Measurements from ENCODE around the gene NAB1. TPM values are rescaled to one million over a fixed set of nuclear protein-coding genes. Genes with fewer than 3 reads are reported as not detected.

The NAB1 gene
- polyA plus RNA-seq, 1 of the 3 experiments (the other 2 are of a cell fraction) = 9.7 TPM

- Histone ChIP-seq H3K4me3 (ENCODE audit: low read depth in 2 of 2, low read length in 1 of 2) (no peak overlapping the region), H4K20me1 (ENCODE audit: insufficient read depth) (no peaks in the 10 kb centered on the region), H3K4me1 (ENCODE audit: control insufficient read depth in 1 of 2, insufficient read depth in 2 of 2, low read depth in 1 of 2, low read length in 1 of 2) (peaks cover 4% of the 10 kb centered on the region in 2 experiments; a peak in 1 of 4 replicates), H3K9ac (no peak overlapping the region), H2AFZ (ENCODE audit: low read depth) (no peak overlapping the region), H3K36me3 (replicated peaks in 1 of 2; ENCODE audit: control insufficient read depth in 1 of 2, insufficient read depth in 2 of 2, low read length in 1 of 2) (no peaks in the 10 kb centered on the region), H3K9me3 (0 out of 2 replicates have a peak, but pooled peaks cover 3% of the 10 kb centered on the region), H3F3A (replicated peaks; ENCODE audit: insufficient read depth) (peaks cover 4% of the 10 kb centered on the region), H3K9me2 (no peaks in the 10 kb centered on the region), H3K79me2 (ENCODE audit: insufficient read depth) (no peaks in the 10 kb centered on the region), H3K4me2 (no peak overlapping the region), H3K27ac (ENCODE audit: low read depth in 2 of 2, low read length in 1 of 2) (no peak overlapping the region), H3K27me3 (ENCODE audit: insufficient read depth) (no peaks in the 10 kb centered on the region)
- no peak for DNase-seq
- WGBS (ENCODE audit: low lambda C conversion rate) = 88% methylated on average over 7 of the region's 7 CpGs
- TF ChIP-seq SMC3 (IDR thresholded peaks at IDR 0.05; ENCODE audit: low read depth, low read length) (no peak), RAD21 (IDR thresholded peaks at IDR 0.05; ENCODE audit: low read length) (no peak), RCOR1 (IDR thresholded peaks at IDR 0.05; ENCODE audit: low read length) (no peak), FOSL2 (IDR thresholded peaks at IDR 0.05; ENCODE audit: borderline replicate concordance, low read depth) (no peak)
- ChIA-PET POLR2A (interaction anchor here (1.5 to 1.6 kb wide), 2 partner anchors 19 to 21 kb away, joined by 3 to 4 read pairs; no protein-coding TSS in a partner anchor), CTCF (interaction anchor here (0.9 to 1.7 kb wide), 4 partner anchors 27 to 175 kb away, joined by 3 to 4 read pairs (median 3); no protein-coding TSS in a partner anchor)
Measured at GRCh38 chr2:190628591-190629319, 20.1 kb upstream of the NAB1 start.

DNA sequence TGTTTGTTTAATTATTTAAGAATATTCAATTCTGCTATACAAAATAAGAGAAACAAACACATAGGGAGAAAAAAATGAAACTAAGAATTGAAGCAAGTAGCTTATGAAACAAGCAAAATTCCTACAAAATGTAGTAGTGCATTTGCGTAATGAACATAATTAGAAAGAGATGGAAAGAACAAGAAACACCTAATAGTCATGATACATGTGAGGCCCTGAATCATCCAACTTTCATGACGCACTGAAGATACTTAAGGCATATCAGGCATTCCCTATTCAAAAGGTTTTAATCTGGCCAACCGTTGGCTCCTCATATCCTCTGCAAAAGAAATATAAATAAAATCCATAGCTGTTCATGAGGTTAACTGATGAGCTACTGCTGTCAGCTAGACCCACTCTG lies 14.5 kb upstream of the NAB1 start:
- ChIA-PET POLR2A (no interaction called here), CTCF (interaction anchor here (1.2 to 1.5 kb wide), 2 partner anchors 10 to 147 kb away, joined by 3 read pairs; no protein-coding TSS in a partner anchor)
- no peak for DNase-seq
- Histone ChIP-seq H4K20me1 (ENCODE audit: insufficient read depth) (no peaks in the 10 kb centered on the region), H3K4me3 (ENCODE audit: low read depth in 2 of 2, low read length in 1 of 2) (no peak overlapping the region), H2AFZ (ENCODE audit: low read depth) (no peak overlapping the region), H3K4me2 (no peak overlapping the region), H3K36me3 (replicated peaks in 1 of 2; ENCODE audit: control insufficient read depth in 1 of 2, insufficient read depth in 2 of 2, low read length in 1 of 2) (no peaks in the 10 kb centered on the region), H3K79me2 (ENCODE audit: insufficient read depth) (no peaks in the 10 kb centered on the region), H3K27ac (ENCODE audit: low read depth in 2 of 2, low read length in 1 of 2) (no peak overlapping the region), H3F3A (replicated peaks; ENCODE audit: insufficient read depth) (peaks cover 18% of the 10 kb centered on the region), H3K9me3 (no peaks in the 10 kb centered on the region), H3K4me1 (ENCODE audit: control insufficient read depth in 1 of 2, insufficient read depth in 2 of 2, low read depth in 1 of 2, low read length in 1 of 2) (peaks cover 12 to 15% of the 10 kb centered on the region in 2 experiments), H3K9ac (no peak overlapping the region), H3K27me3 (ENCODE audit: insufficient read depth) (no peaks in the 10 kb centered on the region), H3K9me2 (no peaks in the 10 kb centered on the region)
- TF ChIP-seq IRF3 (IDR thresholded peaks at IDR 0.05; ENCODE audit: low read depth, low read length) (no peak), ELF1 (IDR thresholded peaks at IDR 0.05) (no peak), EZH2phosphoT487 (IDR thresholded peaks at IDR 0.05; ENCODE audit: borderline replicate concordance, low read depth) (no peak), FOXJ3 (CRISPR knock-in tag; IDR thresholded peaks at IDR 0.05) (no peak), EP300 (IDR thresholded peaks at IDR 0.05; ENCODE audit: borderline replicate concordance in 1 of 2, low read depth in 1 of 2, low read length in 1 of 2) (no peak), POLR2AphosphoS5 (IDR thresholded peaks at IDR 0.05; ENCODE audit: low read depth, low read length) (no peak), FOXM1 (IDR thresholded peaks at IDR 0.05; ENCODE audit: low read depth) (no peak), JUND (IDR thresholded peaks at IDR 0.05) (no peak), TEAD4 (IDR thresholded peaks at IDR 0.05; ENCODE audit: borderline replicate concordance, insufficient read depth) (no peak), CHD2 (IDR thresholded peaks at IDR 0.05; ENCODE audit: low read length, partially characterized antibody) (no peak), FOSL2 (IDR thresholded peaks at IDR 0.05; ENCODE audit: borderline replicate concordance, low read depth) (no peak), NRF1 (IDR thresholded peaks at IDR 0.05; ENCODE audit: low read depth, low read length) (no peak)
- TF ChIP-seq, protein P1, sequence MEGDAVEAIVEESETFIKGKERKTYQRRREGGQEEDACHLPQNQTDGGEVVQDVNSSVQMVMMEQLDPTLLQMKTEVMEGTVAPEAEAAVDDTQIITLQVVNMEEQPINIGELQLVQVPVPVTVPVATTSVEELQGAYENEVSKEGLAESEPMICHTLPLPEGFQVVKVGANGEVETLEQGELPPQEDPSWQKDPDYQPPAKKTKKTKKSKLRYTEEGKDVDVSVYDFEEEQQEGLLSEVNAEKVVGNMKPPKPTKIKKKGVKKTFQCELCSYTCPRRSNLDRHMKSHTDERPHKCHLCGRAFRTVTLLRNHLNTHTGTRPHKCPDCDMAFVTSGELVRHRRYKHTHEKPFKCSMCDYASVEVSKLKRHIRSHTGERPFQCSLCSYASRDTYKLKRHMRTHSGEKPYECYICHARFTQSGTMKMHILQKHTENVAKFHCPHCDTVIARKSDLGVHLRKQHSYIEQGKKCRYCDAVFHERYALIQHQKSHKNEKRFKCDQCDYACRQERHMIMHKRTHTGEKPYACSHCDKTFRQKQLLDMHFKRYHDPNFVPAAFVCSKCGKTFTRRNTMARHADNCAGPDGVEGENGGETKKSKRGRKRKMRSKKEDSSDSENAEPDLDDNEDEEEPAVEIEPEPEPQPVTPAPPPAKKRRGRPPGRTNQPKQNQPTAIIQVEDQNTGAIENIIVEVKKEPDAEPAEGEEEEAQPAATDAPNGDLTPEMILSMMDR (IDR thresholded peaks at IDR 0.05) = no peak
- TF ChIP-seq, protein P2, sequence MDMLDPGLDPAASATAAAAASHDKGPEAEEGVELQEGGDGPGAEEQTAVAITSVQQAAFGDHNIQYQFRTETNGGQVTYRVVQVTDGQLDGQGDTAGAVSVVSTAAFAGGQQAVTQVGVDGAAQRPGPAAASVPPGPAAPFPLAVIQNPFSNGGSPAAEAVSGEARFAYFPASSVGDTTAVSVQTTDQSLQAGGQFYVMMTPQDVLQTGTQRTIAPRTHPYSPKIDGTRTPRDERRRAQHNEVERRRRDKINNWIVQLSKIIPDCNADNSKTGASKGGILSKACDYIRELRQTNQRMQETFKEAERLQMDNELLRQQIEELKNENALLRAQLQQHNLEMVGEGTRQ (IDR thresholded peaks at IDR 0.05; ENCODE audit: borderline replicate concordance, low read depth, low read length) = no peak
- 94% methylated on average over 3 of the region's 3 CpGs for WGBS (ENCODE audit: low lambda C conversion rate)

Data from SK-N-SH (cell line).